ENCODE results near the gene IGFBP3.

The IGFBP3 gene

GRCh38 chr7:45938626-45939302 lies 17.7 kb upstream of the IGFBP3 start:
- no peak for TF ChIP-seq CTCF (IDR thresholded peaks at IDR 0.05; ENCODE audit: control extremely low read depth, extremely low read depth, low read depth, missing control alignments)
- CTCF ChIA-PET = interaction anchor here (2.0 kb wide), 1 partner anchor 16 kb away, joined by 8 read pairs; no protein-coding TSS in a partner anchor
- no peak for DNase-seq (ENCODE audit: extremely low spot score)
- POLR2A ChIA-PET = no interaction called here

GRCh38 chr7:45937862-45938261 lies 16.8 kb upstream of the IGFBP3 start:
- POLR2A ChIA-PET = no interaction called here
- CTCF ChIA-PET = interaction anchor here (2.0 kb wide), 1 partner anchor 15 kb away, joined by 8 read pairs; no protein-coding TSS in a partner anchor
- no peak for TF ChIP-seq CTCF (IDR thresholded peaks at IDR 0.05; ENCODE audit: control extremely low read depth, extremely low read depth, low read depth, missing control alignments)
- no peak for DNase-seq (ENCODE audit: extremely low spot score)

GRCh38 chr7:45937301-45937700 lies 16.2 kb upstream of the IGFBP3 start:
- CTCF ChIA-PET = interaction anchor here (2.0 kb wide), 1 partner anchor 14 kb away, joined by 8 read pairs; no protein-coding TSS in a partner anchor
- no peak for TF ChIP-seq CTCF (IDR thresholded peaks at IDR 0.05; ENCODE audit: control extremely low read depth, extremely low read depth, low read depth, missing control alignments)
- POLR2A ChIA-PET = no interaction called here
- no peak for DNase-seq (ENCODE audit: extremely low spot score)

GRCh38 chr7:45930967-45931366 lies 9.9 kb upstream of the IGFBP3 start:
- no peak for DNase-seq (ENCODE audit: extremely low spot score)
- no peak for TF ChIP-seq CTCF (IDR thresholded peaks at IDR 0.05; ENCODE audit: control extremely low read depth, extremely low read depth, low read depth, missing control alignments)
- POLR2A ChIA-PET = no interaction called here
- CTCF ChIA-PET = interaction anchor here (1.3 kb wide), 1 partner anchor 9 kb away, joined by 3 read pairs; no protein-coding TSS in a partner anchor

GRCh38 chr7:45927721-45928120 lies 6.6 kb upstream of the IGFBP3 start:
- no peak for DNase-seq (ENCODE audit: extremely low spot score)
- ChIA-PET POLR2A (no interaction called here), CTCF (no interaction called here)
- no peak for TF ChIP-seq CTCF (IDR thresholded peaks at IDR 0.05; ENCODE audit: control extremely low read depth, extremely low read depth, low read depth, missing control alignments)

GRCh38 chr7:45924283-45924682 lies 3.2 kb upstream of the IGFBP3 start:
- no peak for DNase-seq (ENCODE audit: extremely low spot score)
- POLR2A ChIA-PET = no interaction called here

More at GRCh38 chr7:45924283-45924682, 3.2 kb upstream of the IGFBP3 start:
- CTCF ChIA-PET = interaction anchor here (1.3 to 4.4 kb wide), 8 partner anchors 10 to 1331 kb away, joined by 3 to 27 read pairs (median 10); no protein-coding TSS in a partner anchor
- TF ChIP-seq CTCF (IDR thresholded peaks at IDR 0.05; ENCODE audit: control extremely low read depth, extremely low read depth, low read depth, missing control alignments) = no peak
